Activated T-helper 17 cell treated with anti-CD3 and anti-CD28 coated beads, Interleukin-2, amount 50 U/mL, for 72 hours (primary cell): ENCODE data around the gene DNTT. TPM values are rescaled to one million over a fixed set of nuclear protein-coding genes. Genes with fewer than 3 reads are reported as not detected.

ENCODE experiments used
- ATAC-seq: fragments of 150-1000 bp; cut with Tn5 transposase; replicated peaks from 2 replicates; pipeline ENCODE4 v1.10.0; 2021; ENCODE audit warnings: mild to moderate bottlenecking, moderate library complexity
- H3K27ac Mint-ChIP-seq: one replicate; pipeline ENCODE4 v1.8.0; 2022; ENCODE audit warnings: mixed read lengths
- H3K27me3 Mint-ChIP-seq: one replicate; pipeline ENCODE4 v1.8.0; 2022; ENCODE audit warnings: mixed read lengths
- H3K36me3 Mint-ChIP-seq: one replicate; pipeline ENCODE4 v1.8.0; 2022; ENCODE audit warnings: low read depth, mild to moderate bottlenecking, mixed read lengths
- H3K4me1 Mint-ChIP-seq: one replicate; pipeline ENCODE4 v1.8.0; 2022; ENCODE audit warnings: mixed read lengths
- H3K4me3 Mint-ChIP-seq: one replicate; pipeline ENCODE4 v1.8.0; 2022; ENCODE audit warnings: mild to moderate bottlenecking, mixed read lengths
- H3K9me3 Mint-ChIP-seq: one replicate; pipeline ENCODE4 v1.8.0; 2022; ENCODE audit warnings: mixed read lengths
- total RNA-seq, 2 donors: library from RNA; stranded (reverse); gene quantifications; one replicate each; pipeline ENCODE4 v1.2.3, GENCODE V29; 2022

Gene DNTT
- total RNA-seq, 2 donors from 2014 or later, result not detected

DNA sequence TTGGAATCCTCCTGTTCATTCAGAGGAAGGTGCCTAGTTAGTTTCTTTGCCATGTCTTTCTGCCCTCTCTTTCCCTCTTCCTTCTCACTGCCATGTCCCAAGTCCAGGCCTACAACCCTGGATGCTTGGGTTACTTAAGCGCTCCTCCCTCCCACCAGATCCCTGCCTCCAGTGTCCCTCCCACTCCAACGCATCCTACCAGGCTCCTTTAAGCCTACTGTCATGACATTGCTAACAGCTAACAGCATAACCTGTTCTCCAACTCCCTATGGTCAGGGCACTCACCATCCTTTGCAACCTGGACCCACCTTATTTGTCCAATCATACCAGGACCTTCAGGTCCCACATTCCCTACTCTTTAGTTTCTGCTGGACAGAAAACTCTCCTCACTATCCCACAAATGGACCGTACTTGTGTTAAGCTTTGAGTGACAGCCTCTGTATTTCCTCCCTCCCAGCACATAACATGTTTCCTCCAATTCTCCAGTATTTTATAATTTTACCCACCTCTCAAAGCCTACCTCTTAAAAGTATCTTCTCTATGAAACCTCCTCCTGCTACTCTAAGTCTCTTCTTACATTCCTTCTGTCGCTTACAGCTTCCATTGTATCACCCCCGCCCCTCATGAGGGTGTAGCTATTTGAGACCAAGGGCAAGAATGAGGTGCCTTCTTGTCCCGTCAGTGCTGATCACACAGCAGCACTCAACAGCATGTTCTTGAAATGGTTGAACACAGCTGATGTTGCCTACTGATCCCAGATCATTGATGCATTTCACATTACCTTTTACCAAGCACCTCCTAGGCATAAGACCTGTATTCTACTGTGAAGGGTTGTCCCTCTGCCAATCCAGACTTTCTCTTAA, 34.6 kb upstream of the DNTT start:
- Mint-ChIP-seq H3K27ac (no peak overlapping the region), H3K27me3 (peaks cover 23% of the 10 kb centered on the region), H3K4me1 (no peaks in the 10 kb centered on the region), H3K36me3 (no peaks in the 10 kb centered on the region), H3K4me3 (no peak overlapping the region), H3K9me3 (no peaks in the 10 kb centered on the region)
- no peak for ATAC-seq

DNA sequence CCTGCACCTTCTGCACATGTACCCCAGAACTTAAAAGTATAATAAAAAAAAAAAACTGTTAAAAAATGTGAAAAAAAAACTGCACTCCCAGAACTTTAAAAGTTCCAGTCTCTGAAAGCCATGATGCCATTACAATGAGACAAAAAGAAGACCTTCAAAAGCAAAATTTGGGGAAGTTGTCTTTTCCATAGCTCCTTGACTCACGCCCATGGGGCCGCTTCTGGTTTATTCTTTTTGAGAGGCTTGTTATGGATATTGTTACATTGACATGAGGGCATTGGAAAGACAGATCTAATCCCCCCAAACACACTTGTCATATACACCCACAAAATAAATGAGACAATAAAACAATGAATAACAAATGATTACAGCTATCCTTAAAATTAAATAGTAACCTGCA, 33.7 kb upstream of the DNTT start:
- Mint-ChIP-seq H3K9me3 (no peaks in the 10 kb centered on the region), H3K27ac (no peak overlapping the region), H3K4me3 (no peak overlapping the region), H3K27me3 (peaks cover 23% of the 10 kb centered on the region), H3K4me1 (no peaks in the 10 kb centered on the region), H3K36me3 (no peaks in the 10 kb centered on the region)
- ATAC-seq, result no peak

DNA sequence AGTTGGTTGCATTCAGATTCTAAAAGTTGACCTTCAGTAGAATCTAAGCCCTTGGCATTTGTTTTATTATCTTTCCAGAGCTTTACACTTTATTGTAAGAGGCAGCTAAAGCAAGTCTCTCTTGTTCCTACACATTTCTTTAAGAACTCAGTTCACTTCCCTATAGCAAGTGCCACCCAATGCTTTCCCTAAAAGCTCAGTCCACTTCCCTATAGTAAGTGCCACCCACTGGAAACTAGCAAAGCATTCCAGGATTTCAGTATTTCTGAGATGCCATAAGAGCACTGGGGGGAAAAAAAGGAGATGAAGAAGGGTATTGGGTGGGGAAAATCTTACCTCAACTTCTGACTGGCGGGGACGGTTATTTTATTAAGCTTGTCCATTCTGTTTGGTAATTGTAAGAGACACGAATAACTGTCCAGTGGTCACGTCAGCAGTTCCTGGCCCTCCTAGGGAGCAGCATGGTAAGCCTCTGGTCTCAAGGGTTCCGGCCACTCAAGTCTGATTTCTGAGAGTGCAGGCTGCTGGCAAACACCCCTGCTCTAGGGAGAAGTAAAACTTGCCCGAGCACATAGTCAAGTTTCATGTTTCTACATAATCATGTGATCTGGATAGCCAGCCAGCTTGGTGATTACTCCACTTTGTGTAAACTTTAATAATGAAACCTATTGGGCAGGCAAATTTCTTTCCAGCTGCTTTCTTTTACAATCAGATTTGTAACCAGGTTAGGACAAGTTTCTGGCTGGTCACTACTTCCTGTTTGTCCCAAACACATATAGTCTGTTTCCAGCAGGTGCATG, 33.0 kb upstream of the DNTT start, which contains the start of gene BLNK:
TSS of gene BLNK (minus strand) at position 554 of the 800 bp plus-strand sequence. CDS start at position 383, 171 bp downstream.
- Mint-ChIP-seq H3K9me3 (no peaks in the 10 kb centered on the region), H3K36me3 (no peaks in the 10 kb centered on the region), H3K4me3 (no peak within 1 kb of the TSS), H3K27me3 (peaks cover 23% of the 10 kb centered on the region), H3K27ac (no peak within 1 kb of the TSS), H3K4me1 (no peaks in the 10 kb centered on the region)
- ATAC-seq, result no peak

DNA sequence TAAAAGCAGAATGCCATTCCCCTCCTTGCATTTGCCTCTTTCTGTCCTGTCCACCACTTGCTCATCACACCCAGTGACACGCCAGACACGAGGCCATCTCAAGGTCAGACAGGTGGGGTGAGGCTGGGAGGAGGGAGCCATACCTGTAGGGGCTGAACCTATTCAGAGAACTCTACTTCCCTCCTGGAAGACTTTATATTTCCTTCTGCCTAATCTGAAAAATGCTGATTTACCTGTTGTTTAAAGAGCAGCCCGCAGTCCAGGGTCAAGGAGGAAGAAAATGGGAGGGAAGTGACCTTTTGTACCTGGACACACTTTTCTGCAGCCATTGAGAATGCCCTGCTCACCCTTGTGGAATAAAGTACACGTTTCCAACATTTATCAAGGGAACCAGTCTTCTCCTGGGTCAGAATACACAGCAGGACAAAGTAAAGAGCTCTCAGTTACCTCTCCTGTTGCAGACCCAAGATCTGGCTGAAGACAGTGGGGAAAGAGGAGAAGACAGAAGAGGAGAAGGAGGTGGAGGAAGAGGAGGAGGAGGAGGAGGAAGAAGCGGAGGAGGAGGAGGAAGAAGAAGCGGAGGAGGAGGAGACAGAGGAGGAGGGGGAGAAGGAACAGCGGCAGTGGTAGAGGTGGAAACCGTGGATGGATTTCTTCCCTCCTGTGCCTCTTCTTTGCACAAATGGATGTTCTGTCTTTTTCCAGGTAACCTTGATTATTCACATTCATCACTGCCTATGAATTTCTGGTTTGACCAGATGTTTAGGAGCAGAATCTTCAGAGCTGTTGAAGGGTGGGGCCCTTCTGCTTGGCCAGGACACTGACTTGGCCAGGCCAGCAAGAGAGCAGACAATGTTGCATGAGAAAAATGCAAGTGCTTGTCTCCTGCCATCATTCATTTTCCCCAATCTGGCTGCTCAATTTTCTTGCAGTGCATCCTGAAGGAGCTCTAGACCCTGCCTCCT, 31.6 kb upstream of the DNTT start:
- Mint-ChIP-seq H3K27me3 (peaks cover 21% of the 10 kb centered on the region), H3K27ac (no peak overlapping the region)
- no peak for ATAC-seq

DNA sequence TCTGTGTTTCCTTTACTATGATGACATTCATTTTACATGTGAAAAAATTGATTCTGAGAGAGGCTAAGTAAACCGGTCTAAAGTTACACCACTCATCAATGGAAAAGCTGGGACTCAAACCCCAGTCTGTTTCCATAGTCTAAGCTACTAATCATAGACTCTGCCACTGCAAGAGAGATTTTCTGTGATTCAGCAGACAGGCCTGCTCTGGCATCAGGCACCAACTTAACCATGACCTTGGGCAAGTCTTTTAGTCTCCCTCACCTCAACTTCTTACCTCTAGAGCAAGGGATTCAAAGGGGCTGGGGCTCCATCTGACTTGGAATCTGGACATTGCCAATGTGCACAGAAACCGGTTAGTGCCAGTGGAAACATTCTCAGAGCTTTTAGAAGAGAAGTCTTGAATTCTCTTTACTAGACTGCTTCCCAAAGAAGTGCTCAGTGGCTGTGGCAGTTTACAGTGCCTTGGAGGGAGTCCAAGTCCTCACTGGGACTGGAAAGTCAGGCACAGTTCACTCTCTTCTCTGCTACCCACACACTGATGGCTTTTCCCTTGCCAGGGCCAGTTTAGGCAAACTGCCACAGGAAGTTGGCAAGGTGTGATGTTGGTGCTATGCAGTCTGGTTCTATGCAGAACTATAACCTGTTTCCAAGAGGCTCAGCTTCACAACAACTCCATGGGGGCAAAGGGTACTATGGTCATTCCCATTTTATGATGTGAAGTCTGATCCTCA, 28.4 kb upstream of the DNTT start:
- no peak for ATAC-seq
- Mint-ChIP-seq H3K27ac (no peak overlapping the region), H3K4me1 (no peaks in the 10 kb centered on the region), H3K4me3 (no peak overlapping the region), H3K36me3 (no peaks in the 10 kb centered on the region), H3K9me3 (no peaks in the 10 kb centered on the region), H3K27me3 (peaks cover 11% of the 10 kb centered on the region)

More for the DNA sequence above, 31.6 kb upstream of the DNTT start:
- Mint-ChIP-seq H3K4me3 (no peak overlapping the region), H3K36me3 (no peaks in the 10 kb centered on the region), H3K9me3 (no peaks in the 10 kb centered on the region), H3K4me1 (no peaks in the 10 kb centered on the region)

DNA sequence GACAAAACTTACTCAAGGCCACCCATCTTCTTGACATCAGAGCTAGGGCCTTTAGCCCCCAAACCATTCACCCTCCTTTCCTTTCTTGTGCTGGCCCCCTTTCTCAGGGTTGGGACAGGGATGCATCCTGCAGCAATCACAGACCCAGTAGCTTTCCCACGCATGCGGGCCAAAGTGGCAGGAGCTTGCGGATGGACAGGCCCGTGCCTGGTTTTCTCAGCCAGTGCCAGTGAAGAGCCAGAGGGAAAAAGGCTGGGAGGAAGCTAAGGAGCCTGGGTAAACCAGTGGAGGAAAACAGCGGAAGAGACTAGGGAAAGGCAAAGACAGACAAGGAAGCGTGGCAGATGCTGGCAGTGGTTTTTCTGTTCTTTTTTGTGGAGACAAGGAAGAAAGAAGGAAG, 27.8 kb upstream of the DNTT start:
- Mint-ChIP-seq H3K27ac (no peak overlapping the region), H3K4me1 (no peaks in the 10 kb centered on the region), H3K36me3 (no peaks in the 10 kb centered on the region), H3K4me3 (no peak overlapping the region), H3K9me3 (no peaks in the 10 kb centered on the region), H3K27me3 (peaks cover 11% of the 10 kb centered on the region)
- no peak for ATAC-seq

DNA sequence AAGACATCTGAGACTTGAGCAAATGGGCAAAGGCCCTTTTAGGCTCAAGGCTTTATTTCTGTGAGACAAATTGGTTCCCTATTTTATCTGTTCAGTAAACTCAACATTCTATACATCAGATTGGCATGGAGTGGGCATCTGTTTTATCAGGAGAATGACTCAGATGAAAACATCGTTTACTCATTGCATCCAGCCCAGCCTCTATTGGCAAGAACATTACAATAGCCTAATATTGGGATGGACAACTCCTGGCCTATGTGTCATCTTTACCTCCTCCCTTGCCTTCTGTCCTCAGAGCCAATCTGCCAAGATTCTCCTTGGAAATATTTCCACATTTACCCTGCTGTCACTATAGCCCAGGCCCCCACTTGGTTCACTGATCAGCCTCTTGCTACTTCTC, 27.4 kb upstream of the DNTT start:
- Mint-ChIP-seq H3K4me1 (no peaks in the 10 kb centered on the region), H3K27ac (no peak overlapping the region), H3K27me3 (peaks cover 11% of the 10 kb centered on the region), H3K9me3 (no peaks in the 10 kb centered on the region), H3K36me3 (no peaks in the 10 kb centered on the region), H3K4me3 (no peak overlapping the region)
- ATAC-seq, result no peak

DNA sequence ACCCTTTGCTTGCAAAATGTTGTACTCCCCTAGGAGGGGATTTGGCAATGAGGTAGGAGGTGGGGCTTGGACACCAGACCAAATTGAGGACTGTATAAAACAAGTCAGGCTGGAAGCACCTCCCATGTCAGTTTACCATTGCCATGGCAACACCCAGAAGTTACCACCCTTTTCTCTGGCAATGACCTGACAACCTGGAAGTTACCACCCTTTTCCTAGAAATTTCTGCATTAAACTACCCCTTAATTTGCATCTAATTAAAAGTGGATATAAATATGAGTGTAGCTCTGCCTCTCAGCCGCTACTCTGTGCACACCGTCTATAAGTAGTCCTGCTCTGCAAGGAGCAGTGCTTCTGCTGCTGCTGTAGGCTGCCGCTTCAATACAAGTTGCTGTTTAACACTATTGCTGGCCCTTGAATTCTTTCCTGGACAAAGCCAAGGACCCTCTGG, 25.0 kb upstream of the DNTT start:
- no peaks in the 10 kb centered on the region for H3K9me3 Mint-ChIP-seq
- no peaks in the 10 kb centered on the region for H3K4me1 Mint-ChIP-seq
- H3K27me3 Mint-ChIP-seq, result peaks cover 7% of the 10 kb centered on the region
- ATAC-seq, result no peak
- no peaks in the 10 kb centered on the region for H3K36me3 Mint-ChIP-seq
- H3K4me3 Mint-ChIP-seq, result no peak overlapping the region
- no peak overlapping the region for H3K27ac Mint-ChIP-seq

DNA sequence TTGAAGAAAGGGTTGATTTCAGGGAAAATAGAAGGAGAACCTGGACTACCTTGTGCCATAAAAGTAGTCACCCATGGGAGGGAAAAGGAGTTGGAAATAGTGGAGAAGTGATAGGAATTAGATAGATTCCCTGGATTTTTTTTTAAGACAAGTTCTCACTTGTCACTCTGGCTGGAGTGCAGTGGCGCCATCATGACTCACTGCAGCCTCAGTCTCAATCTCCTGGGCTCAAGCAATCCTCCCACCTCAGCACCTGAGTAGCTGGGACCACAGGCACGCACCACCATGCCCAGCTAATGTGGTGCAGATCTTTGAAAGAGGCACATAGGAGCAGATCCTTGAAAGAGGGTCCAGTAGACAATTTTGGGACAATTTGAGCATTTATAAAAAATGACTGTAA, 23.4 kb upstream of the DNTT start:
- Mint-ChIP-seq H3K4me1 (no peaks in the 10 kb centered on the region), H3K27me3 (peaks cover 7% of the 10 kb centered on the region), H3K36me3 (no peaks in the 10 kb centered on the region), H3K4me3 (no peak overlapping the region), H3K9me3 (no peaks in the 10 kb centered on the region), H3K27ac (no peak overlapping the region)
- no peak for ATAC-seq

DNA sequence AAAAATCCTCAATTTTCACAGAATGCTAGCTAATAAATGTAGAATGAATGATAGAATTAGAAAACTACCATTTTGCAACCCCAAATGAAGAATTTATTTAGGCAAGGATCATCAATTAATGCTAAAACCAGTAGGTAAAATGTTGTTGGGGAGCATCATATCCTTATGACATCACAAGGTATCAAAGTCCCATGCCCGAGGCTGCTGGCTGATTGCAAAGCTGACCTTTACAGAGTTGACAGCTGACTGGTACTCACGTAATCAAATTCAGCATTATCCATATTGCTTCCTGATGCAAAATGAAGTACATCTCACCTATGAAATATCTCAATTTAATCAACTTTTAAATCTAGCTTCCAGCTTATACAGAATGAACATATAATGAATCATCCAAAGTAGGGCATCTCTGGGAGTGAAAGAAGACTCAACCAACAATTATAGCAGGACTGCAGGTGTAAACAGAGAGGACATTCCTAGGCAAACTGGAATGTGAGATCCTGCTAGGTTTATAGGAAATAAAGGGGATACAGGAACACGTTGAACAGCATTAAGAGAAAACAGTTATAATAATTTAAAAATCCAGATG, 22.7 kb upstream of the DNTT start:
- Mint-ChIP-seq H3K36me3 (no peaks in the 10 kb centered on the region), H3K27ac (no peak overlapping the region), H3K9me3 (no peaks in the 10 kb centered on the region), H3K4me3 (no peak overlapping the region), H3K27me3 (peaks cover 7% of the 10 kb centered on the region), H3K4me1 (no peaks in the 10 kb centered on the region)
- no peak for ATAC-seq

DNA sequence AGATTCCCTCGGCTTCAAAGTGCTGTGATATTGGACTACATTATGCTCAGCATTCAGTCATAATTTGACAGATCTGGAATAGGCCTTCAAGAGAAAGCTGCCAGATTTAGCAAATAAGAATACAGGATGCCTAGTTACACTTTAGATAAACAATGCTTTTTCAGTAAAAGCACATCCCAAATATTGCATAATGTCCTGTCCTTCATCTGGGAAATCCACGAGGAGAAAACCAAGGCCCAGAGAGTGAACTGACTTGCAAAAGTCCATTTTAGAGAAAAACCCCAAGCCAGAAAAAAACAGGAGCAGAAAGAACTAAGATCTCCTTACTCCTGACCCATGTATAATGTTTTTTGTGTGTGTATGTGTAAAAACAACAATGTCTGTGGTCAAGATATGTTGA, 20.9 kb upstream of the DNTT start:
- Mint-ChIP-seq H3K4me1 (no peaks in the 10 kb centered on the region), H3K27ac (no peak overlapping the region), H3K27me3 (peaks cover 4% of the 10 kb centered on the region), H3K9me3 (no peaks in the 10 kb centered on the region), H3K36me3 (no peaks in the 10 kb centered on the region), H3K4me3 (no peak overlapping the region)
- ATAC-seq, result no peak

DNA sequence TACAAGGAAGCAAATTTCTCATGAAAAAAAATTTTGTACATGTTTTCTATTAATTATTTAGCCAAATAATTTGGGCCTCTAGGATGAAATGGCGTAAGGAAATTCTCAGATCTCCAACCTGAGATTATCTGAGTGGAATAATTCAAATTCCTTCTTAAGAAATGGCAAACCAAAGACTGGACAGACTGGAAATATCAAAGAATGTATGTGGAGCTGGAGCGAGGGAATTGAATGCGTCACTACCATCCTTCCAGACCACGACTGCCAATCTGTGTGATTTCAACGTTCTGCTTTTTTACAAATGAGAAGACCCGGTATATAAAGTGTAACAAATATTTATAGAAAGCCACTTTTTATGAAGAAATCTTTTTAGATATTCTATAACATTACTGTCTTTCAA, 20.5 kb upstream of the DNTT start:
- H3K27ac Mint-ChIP-seq, result no peak overlapping the region
- H3K4me1 Mint-ChIP-seq, result no peaks in the 10 kb centered on the region
- peaks cover 4% of the 10 kb centered on the region for H3K27me3 Mint-ChIP-seq
- H3K9me3 Mint-ChIP-seq, result no peaks in the 10 kb centered on the region
- no peaks in the 10 kb centered on the region for H3K36me3 Mint-ChIP-seq
- H3K4me3 Mint-ChIP-seq, result no peak overlapping the region
- ATAC-seq, result no peak

DNA sequence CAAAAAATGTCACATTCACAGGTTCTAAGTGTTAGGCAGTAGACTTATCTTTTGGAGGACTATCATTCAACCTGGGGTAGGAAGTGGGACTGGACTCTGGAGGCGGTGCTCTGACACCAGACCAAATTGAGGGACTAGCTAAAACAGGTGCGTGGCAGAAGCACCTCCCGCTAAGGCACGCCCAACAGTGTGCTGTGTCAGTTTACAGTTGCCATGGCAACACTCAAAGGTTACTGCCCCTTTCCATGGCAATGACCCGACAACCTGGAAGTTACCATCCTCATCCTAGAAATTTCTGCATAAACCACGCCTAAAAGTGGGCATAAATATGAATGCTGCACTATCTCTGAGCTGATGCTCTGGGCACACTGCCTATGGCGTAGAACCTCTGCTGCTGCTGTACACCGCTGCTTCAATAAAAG, 18.9 kb upstream of the DNTT start:
- no peak overlapping the region for H3K27ac Mint-ChIP-seq
- peaks cover 2% of the 10 kb centered on the region for H3K27me3 Mint-ChIP-seq
- H3K4me3 Mint-ChIP-seq, result no peak overlapping the region
- H3K36me3 Mint-ChIP-seq, result no peaks in the 10 kb centered on the region
- no peak for ATAC-seq
- no peaks in the 10 kb centered on the region for H3K4me1 Mint-ChIP-seq
- no peaks in the 10 kb centered on the region for H3K9me3 Mint-ChIP-seq
